ENCODE data around the gene KIFBP. TPM values are rescaled to one million over a fixed set of nuclear protein-coding genes. Genes with fewer than 3 reads are reported as not detected.

The KIFBP gene
- total RNA-seq, 3 donors from 2014 or later: 7.5 to 11.4 (median 9.3) TPM

DNA sequence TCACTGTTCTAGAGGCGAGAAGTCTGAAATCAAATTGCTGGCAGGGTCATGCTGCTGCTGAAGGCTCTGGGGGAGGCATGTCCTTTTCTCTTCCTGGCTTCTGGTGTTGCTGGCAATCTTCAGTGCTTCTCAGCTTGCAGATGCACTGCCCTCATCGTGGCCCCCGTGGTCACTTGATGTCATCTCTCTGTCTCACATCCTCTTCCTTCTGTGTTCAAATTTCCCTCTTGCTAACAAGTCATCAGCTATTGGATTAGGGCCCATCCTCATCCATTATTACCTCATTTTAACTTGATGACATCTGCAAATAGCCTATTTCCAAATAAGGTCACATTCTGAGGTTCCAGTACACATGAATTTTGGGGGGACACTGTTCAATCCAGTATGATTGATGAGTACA lies 62.7 kb downstream of the KIFBP start:
- peaks cover 35% of the 10 kb centered on the region for H3K4me1 Mint-ChIP-seq (ENCODE audit: low read depth)
- H3K4me3 Mint-ChIP-seq: no peak overlapping the region
- ATAC-seq (no peak), DNase-seq (no peak)
- no peaks in the 10 kb centered on the region for H3K27me3 Mint-ChIP-seq (ENCODE audit: low read depth)
- no peaks in the 10 kb centered on the region for H3K36me3 Mint-ChIP-seq (ENCODE audit: insufficient read depth)
- H3K9me3 Mint-ChIP-seq: no peaks in the 10 kb centered on the region

DNA sequence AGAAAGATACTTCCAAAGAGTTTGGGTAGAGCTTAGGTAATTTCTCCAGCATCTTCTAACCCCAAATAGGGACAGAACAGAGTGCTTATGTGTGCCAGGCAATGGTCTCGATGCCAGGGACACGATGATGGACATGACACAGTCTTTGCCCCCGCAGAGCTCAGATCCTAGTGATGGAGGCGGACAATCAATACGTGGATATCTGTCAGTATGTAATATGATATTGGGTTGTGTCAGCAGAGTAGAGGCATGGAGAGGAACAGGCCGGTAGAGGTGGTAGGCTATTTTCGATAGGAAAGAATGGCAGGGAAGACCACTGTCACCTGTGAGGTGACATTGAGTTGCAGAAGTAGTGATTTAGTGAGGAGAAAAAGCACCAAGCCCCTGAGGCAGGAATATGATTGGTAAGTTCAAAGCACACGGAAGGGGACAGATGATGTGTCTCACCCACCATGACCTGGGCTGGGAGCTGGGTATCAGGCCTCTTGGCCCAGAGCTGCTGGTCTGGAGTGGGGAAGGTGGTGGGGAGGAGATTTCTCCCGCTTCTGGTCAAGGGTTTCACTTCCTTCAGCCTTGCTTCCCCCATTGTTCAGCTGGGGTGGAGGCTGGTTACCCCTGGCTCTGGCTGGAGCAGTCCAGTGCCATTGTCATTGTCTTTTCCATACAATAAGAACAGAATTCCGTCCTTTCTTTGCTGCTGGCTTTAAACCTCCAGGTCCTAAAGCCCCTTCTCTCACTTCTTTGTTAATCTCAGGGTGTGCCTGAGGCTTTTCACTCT lies 63.3 kb downstream of the KIFBP start:
- H3K9me3 Mint-ChIP-seq: no peaks in the 10 kb centered on the region
- no peaks in the 10 kb centered on the region for H3K36me3 Mint-ChIP-seq (ENCODE audit: insufficient read depth)
- no peaks in the 10 kb centered on the region for H3K27me3 Mint-ChIP-seq (ENCODE audit: low read depth)
- ATAC-seq (no peak), DNase-seq (no peak)
- no peak overlapping the region for H3K4me3 Mint-ChIP-seq
- peaks cover 37% of the 10 kb centered on the region for H3K4me1 Mint-ChIP-seq (ENCODE audit: low read depth)

DNA sequence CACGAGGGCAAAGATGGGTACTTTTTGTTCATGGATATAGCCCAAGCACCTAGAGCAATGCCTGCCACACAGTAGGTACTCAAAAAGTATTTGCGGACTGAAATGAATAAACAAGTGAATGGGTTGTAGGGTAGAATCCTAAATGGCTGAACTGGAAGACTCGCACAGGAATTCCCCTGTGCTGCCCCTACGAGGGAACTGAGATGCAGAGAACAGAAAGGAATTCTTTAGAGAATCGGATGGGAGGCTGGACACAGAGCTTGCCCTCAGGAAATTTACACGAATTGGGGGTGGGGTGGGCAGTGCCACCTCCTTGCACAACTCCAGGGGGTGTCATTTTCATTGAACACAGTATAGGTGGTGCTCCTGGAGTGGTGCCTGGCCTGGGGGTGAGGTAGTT lies 64.1 kb downstream of the KIFBP start:
- DNase-seq (no peak), ATAC-seq (no peak)
- H3K27me3 Mint-ChIP-seq (ENCODE audit: low read depth): no peaks in the 10 kb centered on the region
- no peaks in the 10 kb centered on the region for H3K9me3 Mint-ChIP-seq
- H3K36me3 Mint-ChIP-seq (ENCODE audit: insufficient read depth): no peaks in the 10 kb centered on the region
- peaks cover 40% of the 10 kb centered on the region for H3K4me1 Mint-ChIP-seq (ENCODE audit: low read depth)
- no peak overlapping the region for H3K4me3 Mint-ChIP-seq

DNA sequence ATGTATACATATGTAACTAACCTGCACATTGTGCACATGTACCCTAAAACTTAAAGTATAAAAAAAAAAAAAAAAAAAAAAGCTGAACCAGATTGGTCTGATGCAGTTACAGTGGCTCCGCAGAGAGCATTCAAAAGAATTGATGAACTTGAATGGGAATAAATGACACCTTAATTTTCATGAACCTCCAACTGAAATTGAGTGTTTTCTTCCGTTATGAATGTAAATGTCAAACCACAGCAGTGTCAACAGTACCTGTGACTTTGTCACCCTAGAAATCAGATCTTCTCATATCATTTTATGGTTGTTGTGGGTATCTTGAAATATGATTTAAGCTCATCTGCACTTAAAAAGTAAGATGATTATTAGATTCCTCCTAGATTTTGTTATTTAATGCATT lies 66.6 kb downstream of the KIFBP start:
- Mint-ChIP-seq H3K36me3 (ENCODE audit: insufficient read depth) (no peaks in the 10 kb centered on the region), H3K4me3 (no peak overlapping the region), H3K4me1 (ENCODE audit: low read depth) (peaks cover 39% of the 10 kb centered on the region), H3K9me3 (no peaks in the 10 kb centered on the region), H3K27me3 (ENCODE audit: low read depth) (no peaks in the 10 kb centered on the region)
- DNase-seq (no peak), ATAC-seq (peak; percentile 76 to 82)

DNA sequence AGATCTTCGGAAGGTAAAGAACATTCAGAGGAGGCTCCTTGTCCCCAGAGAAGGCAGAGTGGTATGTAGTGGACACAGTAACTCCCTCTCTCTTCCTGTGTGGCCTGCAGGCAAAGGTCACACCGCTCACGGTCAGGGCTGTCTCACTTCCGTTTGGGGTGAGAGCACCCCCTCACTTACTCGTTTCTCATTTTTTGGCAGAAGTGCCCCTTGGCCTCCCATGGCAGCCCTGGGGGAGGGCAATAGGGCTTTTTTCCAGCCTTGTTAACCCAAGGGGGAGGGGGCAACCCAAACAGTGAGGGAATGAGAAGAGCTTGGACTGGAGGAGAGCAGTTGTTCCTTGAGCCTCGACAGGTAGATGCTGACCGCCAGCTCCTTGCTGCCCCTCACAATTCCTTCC lies 67.5 kb downstream of the KIFBP start:
- H3K36me3 Mint-ChIP-seq (ENCODE audit: insufficient read depth): no peaks in the 10 kb centered on the region
- DNase-seq (no peak), ATAC-seq (no peak)
- no peaks in the 10 kb centered on the region for H3K27me3 Mint-ChIP-seq (ENCODE audit: low read depth)
- H3K4me3 Mint-ChIP-seq: no peak overlapping the region
- no peaks in the 10 kb centered on the region for H3K9me3 Mint-ChIP-seq
- peaks cover 43% of the 10 kb centered on the region for H3K4me1 Mint-ChIP-seq (ENCODE audit: low read depth)

- Mint-ChIP-seq H3K9me3 (no peaks in the 10 kb centered on the region), H3K27me3 (ENCODE audit: low read depth) (no peaks in the 10 kb centered on the region), H3K4me1 (ENCODE audit: low read depth) (peaks cover 46% of the 10 kb centered on the region), H3K36me3 (ENCODE audit: insufficient read depth) (no peaks in the 10 kb centered on the region), H3K4me3 (no peak overlapping the region)
- no peak for DNase-seq
- no peak for ATAC-seq
Observed at GRCh38 chr10:69056536-69057260, 68.1 kb downstream of the KIFBP start.

GRCh38 chr10:69057261-69057950 lies 68.8 kb downstream of the KIFBP start:
- no peak for ATAC-seq
- Mint-ChIP-seq H3K4me1 (ENCODE audit: low read depth) (peaks cover 53% of the 10 kb centered on the region), H3K4me3 (no peak overlapping the region), H3K27me3 (ENCODE audit: low read depth) (no peaks in the 10 kb centered on the region), H3K36me3 (ENCODE audit: insufficient read depth) (no peaks in the 10 kb centered on the region), H3K9me3 (no peaks in the 10 kb centered on the region)
- DNase-seq: no peak

DNA sequence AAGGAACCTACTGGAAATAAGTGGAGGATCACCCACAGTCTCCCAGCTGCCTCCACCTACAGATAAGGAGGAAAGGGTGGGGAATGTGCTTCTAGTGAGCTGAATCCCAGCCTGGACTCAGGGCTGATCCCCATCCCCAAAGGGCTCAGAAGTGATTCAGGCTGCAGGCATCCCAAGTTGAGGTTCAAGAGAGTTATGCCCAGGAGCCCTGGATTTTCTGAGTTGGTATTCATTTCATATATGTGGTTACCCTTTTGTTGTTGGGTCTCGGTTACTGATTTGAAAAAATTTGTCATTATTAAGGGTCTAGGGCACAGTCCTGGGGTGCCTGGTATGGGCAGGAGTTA lies 69.3 kb downstream of the KIFBP start:
- H3K4me3 Mint-ChIP-seq: no peak overlapping the region

DNA sequence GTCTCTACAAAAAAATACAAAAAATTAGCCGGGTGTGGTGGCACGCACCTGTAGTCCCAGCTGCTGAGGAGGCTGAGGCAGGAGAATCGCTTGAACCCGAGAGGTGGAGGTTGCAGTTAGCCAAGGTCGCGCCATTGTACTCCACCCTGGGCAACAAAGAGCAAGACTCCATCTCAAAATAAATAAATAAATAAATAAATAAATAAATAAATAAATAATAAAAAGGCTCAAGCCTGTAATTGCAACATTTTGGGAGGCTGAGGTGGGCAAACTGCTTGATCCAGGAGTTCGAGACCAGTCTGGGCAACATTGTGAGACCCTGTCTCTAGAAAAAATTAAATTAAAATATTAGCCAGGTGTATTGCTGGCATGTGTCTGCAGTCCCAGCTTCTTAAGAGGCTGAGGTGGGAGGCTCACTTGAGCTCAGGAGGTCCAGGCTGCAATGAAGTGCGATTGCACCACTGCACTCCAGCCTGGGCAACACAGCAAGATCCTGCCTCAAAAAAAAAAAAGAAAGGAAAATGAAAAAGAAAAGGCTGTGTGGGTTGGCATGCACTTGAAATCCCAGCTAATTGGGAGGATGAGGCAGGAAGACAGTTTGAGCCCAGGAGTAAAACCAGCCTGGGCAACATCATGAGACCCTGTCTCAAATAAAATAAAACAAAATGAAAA lies 71.7 kb downstream of the KIFBP start:
- H3K9me3 Mint-ChIP-seq: no peaks in the 10 kb centered on the region
- no peaks in the 10 kb centered on the region for H3K27me3 Mint-ChIP-seq (ENCODE audit: low read depth)
- no peak overlapping the region for H3K4me3 Mint-ChIP-seq
- H3K36me3 Mint-ChIP-seq (ENCODE audit: insufficient read depth): no peaks in the 10 kb centered on the region
- H3K4me1 Mint-ChIP-seq (ENCODE audit: low read depth): peaks cover 48% of the 10 kb centered on the region
- no peak for ATAC-seq
- no peak for DNase-seq

More for the DNA sequence above, 69.3 kb downstream of the KIFBP start:
- Mint-ChIP-seq H3K9me3 (no peaks in the 10 kb centered on the region), H3K4me1 (ENCODE audit: low read depth) (peaks cover 51% of the 10 kb centered on the region), H3K36me3 (ENCODE audit: insufficient read depth) (no peaks in the 10 kb centered on the region), H3K27me3 (ENCODE audit: low read depth) (no peaks in the 10 kb centered on the region)
- ATAC-seq (no peak), DNase-seq (no peak)

DNA sequence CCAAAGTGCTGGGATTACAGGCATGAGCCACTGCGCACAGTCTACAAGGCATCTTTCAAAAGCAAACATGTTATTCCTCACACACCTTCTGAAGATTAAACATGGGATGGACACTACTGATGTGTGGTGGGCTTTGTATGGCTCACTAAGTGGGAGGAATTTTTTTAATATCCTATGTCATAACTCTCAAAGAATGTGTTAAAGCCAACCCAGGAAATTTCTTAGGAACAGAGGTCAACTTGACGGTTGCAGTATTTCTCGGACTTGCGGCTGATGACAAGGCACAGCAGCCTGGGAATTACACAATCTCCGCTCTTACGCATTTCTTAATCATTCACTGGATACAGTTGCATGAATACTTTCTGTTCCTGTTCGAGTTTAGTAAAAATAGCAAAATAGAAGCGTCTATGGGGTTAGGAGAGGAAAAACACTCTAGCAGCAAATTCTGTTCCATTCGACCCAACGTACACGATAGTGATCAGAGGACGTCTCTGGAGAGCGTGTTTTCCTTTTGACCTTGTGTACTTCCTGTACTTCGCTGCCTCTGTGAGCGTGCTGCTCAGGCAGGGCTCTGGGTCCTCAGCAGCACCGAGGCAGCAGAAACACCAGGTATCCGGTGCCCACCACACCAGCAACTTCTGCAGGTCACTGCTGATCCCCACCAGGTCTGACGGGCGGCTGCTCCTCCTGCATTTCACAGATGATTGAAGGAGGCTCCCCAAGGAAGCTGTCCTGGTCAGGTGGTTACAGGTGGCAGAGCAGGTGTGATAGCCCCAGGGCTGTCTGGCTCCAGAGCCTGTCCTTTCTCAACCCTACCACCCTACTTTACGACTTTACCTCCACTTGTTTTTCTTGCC lies 72.9 kb downstream of the KIFBP start:
- Mint-ChIP-seq H3K36me3 (ENCODE audit: insufficient read depth) (no peaks in the 10 kb centered on the region), H3K27me3 (ENCODE audit: low read depth) (no peaks in the 10 kb centered on the region), H3K4me1 (ENCODE audit: low read depth) (peaks cover 48% of the 10 kb centered on the region), H3K4me3 (peak overlapping the region; percentile 59), H3K9me3 (no peaks in the 10 kb centered on the region)
- ATAC-seq (peak; percentile 14 to 28), DNase-seq (no peak)

- Mint-ChIP-seq H3K9me3 (no peaks in the 10 kb centered on the region), H3K4me1 (ENCODE audit: low read depth) (peaks cover 35% of the 10 kb centered on the region), H3K4me3 (no peak overlapping the region), H3K27me3 (ENCODE audit: low read depth) (no peaks in the 10 kb centered on the region), H3K36me3 (ENCODE audit: insufficient read depth) (no peaks in the 10 kb centered on the region)
- ATAC-seq (no peak), DNase-seq (no peak)
Observed at GRCh38 chr10:69062901-69063300, 74.3 kb downstream of the KIFBP start.

- peaks cover 33% of the 10 kb centered on the region for H3K4me1 Mint-ChIP-seq (ENCODE audit: low read depth)
- no peak overlapping the region for H3K4me3 Mint-ChIP-seq
- no peaks in the 10 kb centered on the region for H3K36me3 Mint-ChIP-seq (ENCODE audit: insufficient read depth)
- no peak for DNase-seq
- ATAC-seq: no peak
- no peaks in the 10 kb centered on the region for H3K27me3 Mint-ChIP-seq (ENCODE audit: low read depth)
- no peaks in the 10 kb centered on the region for H3K9me3 Mint-ChIP-seq
Observed at GRCh38 chr10:69064762-69065328, 76.2 kb downstream of the KIFBP start.

All from activated T-cell treated with anti-CD3 and anti-CD28 coated beads, Interleukin-2, amount 50 U/mL, for 4 hours (primary cell).